OCI-LY7 (cell line): ENCODE data around the gene PLCB2. TPM values are rescaled to one million over a fixed set of nuclear protein-coding genes. Genes with fewer than 3 reads are reported as not detected.

Experiments
- BruUV-seq: library from RNA; stranded (reverse); fragments of 400-500 nt; replicated peaks from 2 replicates; lab custom pipeline; 2021; lab: Mats Ljungman, UMichigan
- CTCF ChIA-PET: fragments of 300-600 bp; sonication (Branson Sonifier 250); formaldehyde crosslinking; loops from one replicate; lab custom pipeline; 2022; ENCODE audit warnings: antibody characterized with exemption; ENCODE audit not compliant: unreplicated experiment; lab: Charles Lee
- POLR2A ChIA-PET: fragments of 300-600 bp; sonication (Branson Sonifier 250); formaldehyde crosslinking; loops from one replicate; lab custom pipeline; 2022; ENCODE audit warnings: antibody characterized with exemption; lab: Charles Lee
- DNase-seq: peaks from one replicate; pipeline ENCODE4 v3.0.0-alpha.2; 2015; ENCODE audit warnings: low spot score
- H2AFZ ChIP-seq: fragments of 200-600 bp; sonication (generic), shearing (Covaris generic); 2 replicates; pipeline ENCODE4 v1.6.1; 2014; ENCODE audit warnings: mild to moderate bottlenecking, antibody characterized with exemption, low read length, moderate library complexity
- H3K27ac ChIP-seq: fragments of 200-600 bp; sonication (generic); 2 replicates; pipeline ENCODE4 v1.5.1; 2014; ENCODE audit warnings: mixed run types, low read depth, mild to moderate bottlenecking, moderate library complexity, low read length, inconsistent platforms; ENCODE audit not compliant: poor library complexity, severe bottlenecking
- H3K36me3 ChIP-seq: fragments of 200-600 bp; sonication (generic); 2 replicates; pipeline ENCODE4 v1.6.1; 2014; ENCODE audit warnings: mild to moderate bottlenecking, antibody characterized with exemption, low read length, moderate library complexity, mixed read lengths; ENCODE audit not compliant: insufficient read depth
- H3K4me1 ChIP-seq: fragments of 200-600 bp; sonication (generic); 2 replicates; pipeline ENCODE4 v1.5.1; 2014; ENCODE audit warnings: mild to moderate bottlenecking, low read length; ENCODE audit not compliant: insufficient read depth, poor library complexity, severe bottlenecking
- H3K4me2 ChIP-seq: fragments of 200-600 bp; sonication (generic); 2 replicates; pipeline ENCODE4 v1.6.1; 2014; ENCODE audit warnings: mild to moderate bottlenecking, low read length
- H3K4me3 ChIP-seq: fragments of 200-600 bp; sonication (generic); 2 replicates; pipeline ENCODE4 v1.5.1; 2014; ENCODE audit warnings: mild to moderate bottlenecking, low read depth, low read length; ENCODE audit not compliant: poor library complexity, severe bottlenecking
- H3K79me2 ChIP-seq: fragments of 200-600 bp; sonication (generic); 2 replicates; pipeline ENCODE4 v1.6.1; 2016; ENCODE audit warnings: low read depth, mild to moderate bottlenecking, low read length, moderate library complexity, mixed read lengths; ENCODE audit not compliant: insufficient read depth
- H3K9me2 ChIP-seq: fragments of 200-600 bp; sonication (generic); 2 replicates; pipeline ENCODE4 v1.6.1; 2016; ENCODE audit warnings: mild to moderate bottlenecking, low read length, mixed read lengths; ENCODE audit not compliant: insufficient read depth
- H3K9me3 ChIP-seq: fragments of 200-600 bp; sonication (generic); 2 replicates; pipeline ENCODE4 v1.6.1; 2014; ENCODE audit warnings: mild to moderate bottlenecking, mixed run types, low read length, mixed read lengths
- H4K20me1 ChIP-seq: fragments of 200-600 bp; sonication (generic); 2 replicates; pipeline ENCODE4 v1.6.1; 2014; ENCODE audit warnings: mild to moderate bottlenecking, antibody characterized with exemption, low read length, moderate library complexity, mixed read lengths; ENCODE audit not compliant: insufficient read depth
- CTCF ChIP-seq: fragments of 200-600 bp; sonication (generic); conservative IDR thresholded peaks from 2 replicates; pipeline ENCODE4 v1.5.1; 2014; ENCODE audit warnings: mild to moderate bottlenecking, antibody characterized with exemption, low read length, moderate library complexity, mixed read lengths
- EZH2phosphoT487 ChIP-seq: fragments of 200-600 bp; sonication (generic); IDR thresholded peaks from 2 replicates; pipeline ENCODE4 v1.6.1; 2018; ENCODE audit warnings: low read depth, borderline replicate concordance, mild to moderate bottlenecking, mixed run types, antibody characterized with exemption, low read length, moderate library complexity, mixed read lengths
- intact Hi-C: fragments of 100-400 bp; cut with micrococcal nuclease; formaldehyde crosslinking; loops from one replicate; pipeline ENCODE4 v1.10.0; 2022; ENCODE audit not compliant: unreplicated experiment
- total RNA-seq, 2 experiments: library from RNA; depleted of rRNA in 1 of 2; stranded (reverse); fragments of >200 nt in 1 of 2; shearing (Covaris generic) in 1 of 2; gene quantifications; 2 replicates each; pipeline ENCODE4 v1.2.3, GENCODE V29; 2014 to 2022

PLCB2 gene
- total RNA-seq, 2 experiments from 2014 or later, result 9.6 TPM; not detected in 1

- POLR2A ChIA-PET, result no interaction called here
Observed at GRCh38 chr15:40286061-40286532, 21.6 kb downstream of the PLCB2 start.

DNA sequence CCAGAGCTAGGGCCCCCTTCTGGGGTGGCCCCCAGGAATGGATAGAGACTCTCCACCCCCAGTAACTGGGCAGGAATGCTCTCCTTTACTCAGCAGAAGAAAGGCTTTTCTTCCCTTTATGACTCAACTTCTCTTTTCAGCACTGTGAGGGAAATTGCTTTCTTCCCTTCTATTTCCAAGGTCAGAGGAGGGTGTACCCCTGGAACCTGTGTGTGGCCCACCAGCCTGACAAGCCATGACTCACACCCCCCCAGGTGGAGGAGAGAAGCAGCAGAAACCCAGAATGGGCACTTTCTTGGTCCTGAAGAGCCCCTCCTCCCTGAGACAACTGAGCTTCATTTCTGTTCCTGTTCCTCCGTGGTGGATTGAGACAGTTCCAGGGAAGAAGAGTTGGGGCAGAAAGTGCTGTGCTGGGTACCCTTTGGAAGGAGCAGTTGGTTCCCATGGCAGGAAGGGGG, 22.2 kb downstream of the PLCB2 start:
- no TSS peak for BruUV-seq
- no peaks in the 10 kb centered on the region for H3K79me2 ChIP-seq
- no peak for DNase-seq
- no peaks in the 10 kb centered on the region for H3K9me3 ChIP-seq
- intact Hi-C loops, result no loop called here
- H2AFZ ChIP-seq, result no peak overlapping the region
- no peaks in the 10 kb centered on the region for H3K36me3 ChIP-seq
- no peak overlapping the region for H3K27ac ChIP-seq
- no peak for TF ChIP-seq CTCF
- no peak for TF ChIP-seq EZH2phosphoT487
- H3K9me2 ChIP-seq, result no peaks in the 10 kb centered on the region
- ChIA-PET CTCF (interaction anchor here (0.6 kb wide), 1 partner anchor 556 kb away, joined by 3 read pairs; no protein-coding TSS in a partner anchor), POLR2A (interaction anchor here (0.6 kb wide), 1 partner anchor 12 kb away, joined by 3 read pairs; no protein-coding TSS in a partner anchor)
- peaks cover 7% of the 10 kb centered on the region for H3K4me1 ChIP-seq
- H3K4me3 ChIP-seq, result no peak overlapping the region
- H3K4me2 ChIP-seq, result no peak overlapping the region
- no peaks in the 10 kb centered on the region for H4K20me1 ChIP-seq

More at GRCh38 chr15:40286061-40286532, 21.6 kb downstream of the PLCB2 start:
- intact Hi-C loops, result no loop called here
- no peak for DNase-seq
- H3K4me1 ChIP-seq, result peaks cover 7% of the 10 kb centered on the region
- TF ChIP-seq CTCF (no peak), EZH2phosphoT487 (no peak)
- CTCF ChIA-PET, result no interaction called here
- H3K9me3 ChIP-seq, result no peaks in the 10 kb centered on the region
- H3K4me3 ChIP-seq, result no peak overlapping the region
- no peaks in the 10 kb centered on the region for H4K20me1 ChIP-seq
- no peaks in the 10 kb centered on the region for H3K36me3 ChIP-seq
- no peaks in the 10 kb centered on the region for H3K79me2 ChIP-seq
- H3K9me2 ChIP-seq, result no peaks in the 10 kb centered on the region
- no TSS peak for BruUV-seq
- no peak overlapping the region for H3K27ac ChIP-seq
- no peak overlapping the region for H2AFZ ChIP-seq
- no peak overlapping the region for H3K4me2 ChIP-seq

DNA sequence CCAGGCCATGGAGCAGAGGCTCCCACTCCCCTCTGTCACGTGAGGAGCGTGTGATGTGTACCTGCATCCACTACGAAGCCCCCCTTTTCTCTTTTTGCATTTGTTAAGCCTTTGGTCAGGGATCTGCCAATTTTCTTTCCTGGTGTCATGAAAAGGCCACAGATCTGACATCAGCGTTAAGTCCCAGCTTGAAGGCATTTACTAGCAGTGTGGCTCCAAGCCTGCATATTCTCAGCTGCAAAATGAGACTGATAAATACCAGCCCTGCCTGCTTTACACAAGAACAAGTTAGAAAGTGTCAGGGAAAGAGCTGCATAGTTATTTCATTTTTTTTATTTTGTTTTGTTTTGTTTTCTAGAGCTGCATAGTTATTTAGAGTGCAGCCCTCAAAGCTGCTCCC, 22.6 kb downstream of the PLCB2 start:
- intact Hi-C loops, result no loop called here
- DNase-seq, result no peak
- H3K27ac ChIP-seq, result no peak overlapping the region
- CTCF ChIA-PET, result interaction anchor here (0.6 kb wide), 1 partner anchor 556 kb away, joined by 3 read pairs; no protein-coding TSS in a partner anchor
- POLR2A ChIA-PET, result interaction anchor here (0.6 kb wide), 1 partner anchor 12 kb away, joined by 3 read pairs; no protein-coding TSS in a partner anchor
- H3K9me2 ChIP-seq, result no peaks in the 10 kb centered on the region
- H3K79me2 ChIP-seq, result no peaks in the 10 kb centered on the region
- TF ChIP-seq CTCF, result no peak
- no peak for TF ChIP-seq EZH2phosphoT487
- H3K9me3 ChIP-seq, result no peaks in the 10 kb centered on the region
- H4K20me1 ChIP-seq, result no peaks in the 10 kb centered on the region
- no peak overlapping the region for H3K4me2 ChIP-seq
- H2AFZ ChIP-seq, result no peak overlapping the region
- no peak overlapping the region for H3K4me3 ChIP-seq
- H3K36me3 ChIP-seq, result no peaks in the 10 kb centered on the region
- BruUV-seq, result no TSS peak
- peaks cover 4% of the 10 kb centered on the region for H3K4me1 ChIP-seq
